ENCODE measurements around the gene PRDM5.

GRCh38 chr4:120857312-120857711, 65.2 kb downstream of the PRDM5 start:
- TF ChIP-seq POLR2A (IDR thresholded peaks at IDR 0.05) (no peak), CTCF (IDR thresholded peaks at IDR 0.05) (no peak)

All from body of pancreas (tissue), 4 donors.